ENCODE data around the gene RGS3. TPM values are rescaled to one million over a fixed set of nuclear protein-coding genes. Genes with fewer than 3 reads are reported as not detected.

RGS3 gene
- total and polyA plus RNA-seq, 2 of the 13 experiments (the other 11 are each of a cell fraction or from before 2014, with no cell fraction given), result 17.1 to 28.8 TPM

DNA sequence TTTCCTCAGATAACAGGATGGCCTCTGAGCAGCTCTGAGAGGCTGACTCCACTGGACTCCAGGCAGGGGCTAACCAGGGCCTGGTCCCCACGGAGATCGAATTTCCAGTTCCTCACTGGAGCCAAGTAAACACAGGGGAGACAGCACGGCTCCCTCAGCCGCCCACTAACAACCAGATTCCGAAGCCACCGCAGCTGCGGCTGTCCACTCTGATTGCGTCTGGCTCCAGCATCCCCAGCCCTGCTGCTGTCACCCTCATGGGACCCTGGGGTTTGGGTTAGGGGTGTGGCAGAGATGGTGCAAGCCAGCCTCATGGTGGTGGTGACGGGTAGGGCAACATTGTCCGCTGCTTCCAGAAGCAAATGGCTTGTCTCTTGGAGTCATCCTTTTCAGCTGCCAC lies 172.6 kb downstream of the RGS3 start (continued):
- no peak for TF ChIP-seq JDP2 (CRISPR knock-in tag; IDR thresholded peaks at IDR 0.05; ENCODE audit: borderline replicate concordance)
- TF ChIP-seq, protein P1, sequence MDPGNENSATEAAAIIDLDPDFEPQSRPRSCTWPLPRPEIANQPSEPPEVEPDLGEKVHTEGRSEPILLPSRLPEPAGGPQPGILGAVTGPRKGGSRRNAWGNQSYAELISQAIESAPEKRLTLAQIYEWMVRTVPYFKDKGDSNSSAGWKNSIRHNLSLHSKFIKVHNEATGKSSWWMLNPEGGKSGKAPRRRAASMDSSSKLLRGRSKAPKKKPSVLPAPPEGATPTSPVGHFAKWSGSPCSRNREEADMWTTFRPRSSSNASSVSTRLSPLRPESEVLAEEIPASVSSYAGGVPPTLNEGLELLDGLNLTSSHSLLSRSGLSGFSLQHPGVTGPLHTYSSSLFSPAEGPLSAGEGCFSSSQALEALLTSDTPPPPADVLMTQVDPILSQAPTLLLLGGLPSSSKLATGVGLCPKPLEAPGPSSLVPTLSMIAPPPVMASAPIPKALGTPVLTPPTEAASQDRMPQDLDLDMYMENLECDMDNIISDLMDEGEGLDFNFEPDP (CRISPR knock-in tag; conservative IDR thresholded peaks at IDR 0.05), result no peak
- no peak for TF ChIP-seq ZBTB38 (CRISPR knock-in tag; IDR thresholded peaks at IDR 0.05)
- no peak for TF ChIP-seq NFATC3 (CRISPR knock-in tag; IDR thresholded peaks at IDR 0.05)
- no peak for TF ChIP-seq TEAD3 (CRISPR knock-in tag; optimal IDR thresholded peaks at IDR 0.05; ENCODE audit: borderline replicate concordance)
- no peak for TF ChIP-seq HIVEP1 (CRISPR knock-in tag; IDR thresholded peaks at IDR 0.05)
- no peak for TF ChIP-seq ZNF34 (CRISPR knock-in tag; IDR thresholded peaks at IDR 0.05; ENCODE audit: borderline replicate concordance)
- TF ChIP-seq, protein P2, sequence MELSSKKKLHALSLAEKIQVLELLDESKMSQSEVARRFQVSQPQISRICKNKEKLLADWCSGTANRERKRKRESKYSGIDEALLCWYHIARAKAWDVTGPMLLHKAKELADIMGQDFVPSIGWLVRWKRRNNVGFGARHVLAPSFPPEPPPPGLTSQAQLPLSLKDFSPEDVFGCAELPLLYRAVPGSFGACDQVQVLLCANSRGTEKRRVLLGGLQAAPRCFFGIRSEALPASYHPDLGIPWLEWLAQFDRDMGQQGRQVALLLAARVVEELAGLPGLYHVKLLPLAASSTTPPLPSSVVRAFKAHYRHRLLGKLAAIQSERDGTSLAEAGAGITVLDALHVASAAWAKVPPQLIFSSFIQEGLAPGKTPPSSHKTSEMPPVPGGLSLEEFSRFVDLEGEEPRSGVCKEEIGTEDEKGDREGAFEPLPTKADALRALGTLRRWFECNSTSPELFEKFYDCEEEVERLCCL (CRISPR knock-in tag; IDR thresholded peaks at IDR 0.05; ENCODE audit: borderline replicate concordance), result no peak
- TF ChIP-seq ZNF124 (CRISPR knock-in tag; IDR thresholded peaks at IDR 0.05), result no peak
- TF ChIP-seq, protein P3, sequence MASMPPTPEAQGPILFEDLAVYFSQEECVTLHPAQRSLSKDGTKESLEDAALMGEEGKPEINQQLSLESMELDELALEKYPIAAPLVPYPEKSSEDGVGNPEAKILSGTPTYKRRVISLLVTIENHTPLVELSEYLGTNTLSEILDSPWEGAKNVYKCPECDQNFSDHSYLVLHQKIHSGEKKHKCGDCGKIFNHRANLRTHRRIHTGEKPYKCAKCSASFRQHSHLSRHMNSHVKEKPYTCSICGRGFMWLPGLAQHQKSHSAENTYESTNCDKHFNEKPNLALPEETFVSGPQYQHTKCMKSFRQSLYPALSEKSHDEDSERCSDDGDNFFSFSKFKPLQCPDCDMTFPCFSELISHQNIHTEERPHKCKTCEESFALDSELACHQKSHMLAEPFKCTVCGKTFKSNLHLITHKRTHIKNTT (CRISPR knock-in tag; IDR thresholded peaks at IDR 0.05), result no peak
- TF ChIP-seq, protein P4, sequence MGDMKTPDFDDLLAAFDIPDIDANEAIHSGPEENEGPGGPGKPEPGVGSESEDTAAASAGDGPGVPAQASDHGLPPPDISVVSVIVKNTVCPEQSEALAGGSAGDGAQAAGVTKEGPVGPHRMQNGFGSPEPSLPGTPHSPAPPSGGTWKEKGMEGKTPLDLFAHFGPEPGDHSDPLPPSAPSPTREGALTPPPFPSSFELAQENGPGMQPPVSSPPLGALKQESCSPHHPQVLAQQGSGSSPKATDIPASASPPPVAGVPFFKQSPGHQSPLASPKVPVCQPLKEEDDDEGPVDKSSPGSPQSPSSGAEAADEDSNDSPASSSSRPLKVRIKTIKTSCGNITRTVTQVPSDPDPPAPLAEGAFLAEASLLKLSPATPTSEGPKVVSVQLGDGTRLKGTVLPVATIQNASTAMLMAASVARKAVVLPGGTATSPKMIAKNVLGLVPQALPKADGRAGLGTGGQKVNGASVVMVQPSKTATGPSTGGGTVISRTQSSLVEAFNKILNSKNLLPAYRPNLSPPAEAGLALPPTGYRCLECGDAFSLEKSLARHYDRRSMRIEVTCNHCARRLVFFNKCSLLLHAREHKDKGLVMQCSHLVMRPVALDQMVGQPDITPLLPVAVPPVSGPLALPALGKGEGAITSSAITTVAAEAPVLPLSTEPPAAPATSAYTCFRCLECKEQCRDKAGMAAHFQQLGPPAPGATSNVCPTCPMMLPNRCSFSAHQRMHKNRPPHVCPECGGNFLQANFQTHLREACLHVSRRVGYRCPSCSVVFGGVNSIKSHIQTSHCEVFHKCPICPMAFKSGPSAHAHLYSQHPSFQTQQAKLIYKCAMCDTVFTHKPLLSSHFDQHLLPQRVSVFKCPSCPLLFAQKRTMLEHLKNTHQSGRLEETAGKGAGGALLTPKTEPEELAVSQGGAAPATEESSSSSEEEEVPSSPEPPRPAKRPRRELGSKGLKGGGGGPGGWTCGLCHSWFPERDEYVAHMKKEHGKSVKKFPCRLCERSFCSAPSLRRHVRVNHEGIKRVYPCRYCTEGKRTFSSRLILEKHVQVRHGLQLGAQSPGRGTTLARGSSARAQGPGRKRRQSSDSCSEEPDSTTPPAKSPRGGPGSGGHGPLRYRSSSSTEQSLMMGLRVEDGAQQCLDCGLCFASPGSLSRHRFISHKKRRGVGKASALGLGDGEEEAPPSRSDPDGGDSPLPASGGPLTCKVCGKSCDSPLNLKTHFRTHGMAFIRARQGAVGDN (CRISPR knock-in tag; IDR thresholded peaks at IDR 0.05), result peak; percentile 57
- no peak for TF ChIP-seq CBX1 (IDR thresholded peaks at IDR 0.05; ENCODE audit: low read depth)
- TF ChIP-seq RFXAP (CRISPR knock-in tag; IDR thresholded peaks at IDR 0.05; ENCODE audit: borderline replicate concordance), result no peak
- no peak for TF ChIP-seq EZH2 (conservative IDR thresholded peaks at IDR 0.05; ENCODE audit: low read depth, low read length)
- no peak for TF ChIP-seq GTF2F1 (IDR thresholded peaks at IDR 0.05; ENCODE audit: low read length)
- no peak for TF ChIP-seq ZNF577 (CRISPR knock-in tag; IDR thresholded peaks at IDR 0.05; ENCODE audit: borderline replicate concordance, low read depth)
- no peak for TF ChIP-seq RBFOX2 (IDR thresholded peaks at IDR 0.05; ENCODE audit: low read depth, low read length)
- TF ChIP-seq ZNF674 (CRISPR knock-in tag; IDR thresholded peaks at IDR 0.05; ENCODE audit: low read depth), result no peak
- no peak; the same call in 1 of the 2 replicates for TF ChIP-seq FOSL1 (CRISPR knock-in tag; IDR thresholded peaks at IDR 0.05; ENCODE audit: borderline replicate concordance)
- TF ChIP-seq MYC (CRISPR knock-in tag; IDR thresholded peaks at IDR 0.05; ENCODE audit: borderline replicate concordance), result no peak
- no peak for TF ChIP-seq SOX6 (IDR thresholded peaks at IDR 0.05)
- TF ChIP-seq SOX6 (CRISPR knock-in tag; IDR thresholded peaks at IDR 0.05), result no peak
- no peak for TF ChIP-seq GFI1 (CRISPR knock-in tag; IDR thresholded peaks at IDR 0.05; ENCODE audit: borderline replicate concordance)
- TF ChIP-seq SRSF9 (IDR thresholded peaks at IDR 0.05; ENCODE audit: borderline replicate concordance, insufficient read depth, low read depth, low read length, poor library complexity, severe bottlenecking), result no peak
- 0 out of 2 replicates have a peak, but pooled peaks have one; percentile 10 for TF ChIP-seq GATAD2A (CRISPR knock-in tag; IDR thresholded peaks at IDR 0.05)
- no peak for TF ChIP-seq HOXA5 (CRISPR knock-in tag; IDR thresholded peaks at IDR 0.05)
